Measurements from ENCODE around the gene SSTR3.
"Not testable (repeated sequence)": the region's sequence is repeated elsewhere in the genome, so short reads cannot be mapped to it uniquely, and the experiment has no call there.

Gene SSTR3

GRCh38 chr22:37209140-37209845, 3.0 kb downstream of the SSTR3 start:
- DNase-seq, result no peak

DNA sequence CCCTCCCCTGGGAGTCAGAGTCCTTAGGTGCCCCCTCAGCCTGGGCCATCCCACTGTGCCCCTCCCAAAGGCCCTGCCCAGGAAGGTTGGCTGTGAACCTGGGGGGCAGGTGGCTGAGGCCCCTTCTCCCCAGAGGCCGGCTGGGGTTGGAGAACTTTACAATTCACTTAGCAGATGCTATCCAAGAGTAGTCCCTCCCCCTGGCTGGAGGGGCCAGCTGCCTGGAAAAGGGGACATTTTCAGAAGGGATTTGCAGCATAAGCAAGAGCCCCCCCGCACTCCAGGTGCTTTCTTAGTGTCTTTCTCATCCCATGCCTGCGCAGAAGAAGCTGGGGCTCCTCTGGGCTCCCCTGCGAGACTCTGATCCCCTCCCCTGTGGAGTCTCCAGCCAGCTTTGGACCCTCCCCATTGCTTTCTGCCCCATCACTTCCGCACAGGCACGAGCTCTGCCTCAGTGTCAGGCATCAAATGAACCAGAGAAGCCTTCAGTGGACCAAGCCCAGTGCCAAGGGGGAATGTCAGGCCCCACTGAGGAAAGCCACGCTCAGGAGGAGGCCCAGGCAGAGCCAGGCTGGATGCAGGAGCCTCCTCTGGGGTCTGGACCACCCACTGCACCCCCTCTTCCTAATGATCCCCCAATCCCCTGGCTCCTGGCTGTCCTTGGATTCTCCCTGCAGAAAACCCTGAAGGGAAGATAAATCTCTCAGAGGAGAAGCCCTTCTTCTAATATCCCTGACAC, 3.7 kb downstream of the SSTR3 start:
- no peak for DNase-seq

GRCh38 chr22:37207981-37208380, 4.3 kb downstream of the SSTR3 start:
- no peak for DNase-seq

DNA sequence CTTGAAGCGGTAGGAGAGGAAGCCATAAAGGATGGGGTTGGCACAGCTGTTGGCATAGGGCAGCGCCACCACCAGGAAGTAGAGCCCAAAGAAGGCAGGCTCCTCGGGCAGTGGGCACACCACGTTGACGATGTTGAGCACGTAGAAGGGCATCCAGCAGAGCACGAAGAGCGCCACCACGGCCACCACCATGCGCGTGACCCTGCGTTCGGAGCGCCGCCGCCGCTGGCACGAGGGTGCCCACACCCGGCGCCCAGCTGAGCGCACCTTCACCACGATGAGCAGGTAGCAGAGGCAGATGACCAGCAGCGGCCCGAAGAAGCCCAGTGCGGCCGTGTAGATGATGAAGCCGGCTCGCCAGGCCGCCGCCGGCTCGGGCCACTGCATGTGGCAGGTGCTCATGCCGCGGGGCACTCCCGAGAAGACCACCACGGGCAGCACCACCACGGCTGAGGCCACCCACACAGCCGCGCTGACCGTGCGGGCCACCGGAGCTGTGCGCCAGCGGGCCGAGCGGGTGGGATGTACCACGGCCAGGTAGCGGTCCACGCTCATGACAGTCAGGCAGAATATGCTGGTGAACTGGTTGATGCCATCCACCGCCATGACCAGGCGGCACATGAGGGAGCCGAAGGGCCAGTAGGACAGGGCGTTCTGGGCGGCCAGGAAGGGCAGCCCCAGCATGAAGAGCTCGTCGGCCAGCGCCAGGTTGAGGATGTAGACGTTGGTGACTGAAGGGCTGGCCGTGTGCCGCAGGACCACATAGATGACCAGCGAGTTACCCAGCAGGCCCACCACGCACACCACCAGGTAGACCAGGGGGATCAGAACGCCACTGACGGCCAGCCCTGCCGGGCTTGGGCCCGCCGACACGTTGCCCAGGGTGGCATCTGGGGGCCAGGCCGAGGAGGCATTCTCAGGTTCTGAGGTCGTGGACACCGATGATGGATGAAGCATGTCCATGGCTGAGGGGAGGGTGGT, 5.1 kb downstream of the SSTR3 start:
- no peak for DNase-seq

- no peak for DNase-seq
These were observed 6.0 kb downstream of the SSTR3 start for GRCh38 chr22:37206118-37206840.

DNA sequence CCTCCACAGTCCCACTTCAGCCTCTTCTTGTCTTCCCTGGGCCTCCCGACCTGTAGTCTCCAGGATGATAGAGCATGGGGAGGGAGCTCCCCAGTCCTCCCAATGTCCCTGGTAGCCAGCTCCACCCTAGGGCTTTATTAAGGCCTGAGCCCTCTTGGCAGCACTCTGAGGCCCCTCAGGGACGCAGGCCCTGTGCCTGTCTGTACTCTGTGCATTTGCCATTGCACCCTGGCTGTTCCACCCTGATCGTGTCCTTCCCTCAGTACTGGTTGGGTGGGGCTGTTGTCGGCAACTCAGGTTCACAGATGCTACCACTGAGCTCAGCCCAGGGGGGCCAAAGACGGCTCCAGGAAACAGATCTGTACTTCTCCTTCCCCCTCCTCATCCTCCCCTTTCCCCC, 7.2 kb downstream of the SSTR3 start:
- no peak for DNase-seq

DNA sequence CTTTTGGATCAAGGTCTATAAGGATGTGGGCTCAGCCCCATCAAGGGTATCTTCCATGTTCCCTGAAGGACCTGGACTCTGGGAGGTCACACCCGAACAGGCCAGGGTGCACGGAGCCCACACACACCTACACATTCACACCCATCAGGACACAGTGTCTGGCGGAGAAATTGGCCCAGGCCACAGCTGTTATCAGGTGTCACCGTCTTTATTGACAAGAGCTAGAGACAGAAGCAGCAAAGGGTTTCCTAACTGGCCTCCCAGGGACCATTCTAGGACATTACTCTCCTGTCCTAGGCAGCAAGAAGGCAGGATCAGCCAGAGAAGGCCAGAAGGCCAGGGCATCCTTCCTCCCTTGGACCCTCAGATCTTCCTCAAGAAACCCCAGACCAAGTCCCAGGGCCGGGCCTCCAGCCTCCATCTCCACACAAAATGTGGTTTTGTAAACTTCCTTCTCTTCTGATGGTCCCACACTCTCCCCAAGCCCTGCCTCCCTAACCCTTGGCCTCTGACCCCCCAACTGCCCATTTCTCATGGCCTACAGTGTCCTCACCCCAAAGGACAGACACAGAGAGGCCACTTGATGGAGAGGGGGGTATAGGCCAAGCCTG, 8.1 kb downstream of the SSTR3 start:
- DNase-seq, result no peak

DNA sequence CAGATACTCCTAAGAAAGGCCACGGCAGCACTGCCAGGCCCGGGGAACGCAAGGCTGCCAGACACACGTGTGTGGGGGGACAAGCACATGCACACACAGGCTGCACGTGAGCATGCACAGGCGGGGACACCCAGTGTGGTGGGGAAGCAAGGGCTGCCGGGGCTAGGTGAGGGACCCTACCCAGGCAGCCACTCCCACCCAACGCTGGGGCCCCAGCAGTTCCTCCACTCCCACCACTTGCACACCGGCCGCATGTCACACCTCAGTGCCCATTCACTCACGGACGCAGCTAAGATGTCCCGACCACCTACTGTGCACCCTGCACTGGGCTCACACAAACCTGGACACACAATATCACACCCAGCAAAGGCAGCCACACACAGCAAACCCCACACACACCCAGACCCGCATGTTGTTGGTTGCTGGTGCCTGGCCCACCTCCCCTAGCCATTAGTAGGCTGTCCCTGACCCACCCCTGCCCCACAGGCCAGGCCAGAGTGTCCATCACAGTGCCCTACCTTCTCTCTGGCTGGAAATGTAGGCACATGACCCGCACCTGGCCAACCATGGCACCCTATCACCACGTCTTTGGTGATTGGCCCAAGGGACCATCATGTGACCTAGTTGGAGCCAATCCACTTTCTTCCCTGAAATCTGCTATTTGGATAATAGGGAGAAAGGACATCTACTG, 8.8 kb downstream of the SSTR3 start:
- no peak for DNase-seq

- no peak for DNase-seq
These were observed 9.6 kb downstream of the SSTR3 start for GRCh38 chr22:37202716-37203115.

- no peak for DNase-seq
These were observed 10.2 kb downstream of the SSTR3 start for GRCh38 chr22:37202001-37202555.

DNA sequence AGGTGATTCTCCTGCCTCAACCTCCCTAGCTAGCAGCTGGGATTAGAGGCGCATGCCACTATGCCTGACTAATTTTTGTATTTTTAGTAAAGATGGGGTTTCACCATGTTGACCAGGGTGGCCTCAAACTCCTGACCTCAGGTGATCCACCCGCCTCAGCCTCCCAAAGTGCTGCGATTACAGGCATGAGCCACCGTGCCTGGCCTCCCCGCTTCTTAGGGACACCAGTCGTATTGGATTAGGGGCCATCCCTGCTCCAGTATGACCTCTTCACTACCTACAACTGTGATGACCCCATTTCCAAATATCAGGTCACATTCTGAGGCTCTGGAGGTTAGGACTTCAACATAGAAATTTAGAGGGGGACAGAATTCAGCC, 10.8 kb downstream of the SSTR3 start:
- DNase-seq, result not testable (repeated sequence)

- no peak for DNase-seq
These were observed 12.5 kb downstream of the SSTR3 start for GRCh38 chr22:37199760-37200108.

DNA sequence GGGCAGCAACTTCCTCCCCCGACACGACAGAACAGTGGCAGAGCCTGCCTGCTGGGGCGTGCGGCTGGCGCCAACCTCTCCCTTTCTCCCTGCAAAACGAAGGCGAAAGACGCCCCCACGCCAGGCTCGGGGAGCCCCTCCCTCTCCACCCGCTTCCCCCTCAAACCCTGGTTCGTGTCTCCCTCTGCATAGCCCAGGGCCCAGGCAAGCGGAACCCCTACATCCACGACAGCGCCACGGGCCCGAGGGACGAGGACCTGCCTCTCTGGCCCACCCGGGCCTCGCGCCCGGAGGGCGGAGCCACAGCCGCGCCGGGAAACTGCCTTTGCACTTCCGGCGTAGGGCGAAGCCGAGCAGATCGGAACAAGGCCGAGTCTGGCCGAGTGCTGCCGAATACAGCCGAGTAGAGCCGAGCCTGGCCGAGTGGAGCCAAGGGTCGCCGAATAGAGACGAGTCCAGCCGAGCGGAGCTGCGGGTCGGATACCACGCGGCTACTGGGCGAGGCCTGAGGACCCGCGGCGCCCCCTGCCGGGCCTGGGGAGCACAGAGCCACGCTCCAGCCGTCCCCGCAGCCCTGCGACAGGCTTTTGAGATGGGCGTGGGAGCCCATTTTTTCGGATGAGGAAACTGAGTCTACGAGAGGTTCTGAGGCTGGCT, 13.0 kb downstream of the SSTR3 start:
- DNase-seq, result peak; percentile 100

GRCh38 chr22:37198258-37199102, 13.8 kb downstream of the SSTR3 start:
- peak; percentile 92 for DNase-seq

- DNase-seq, result peak; percentile 20
These were observed 14.6 kb downstream of the SSTR3 start for GRCh38 chr22:37197451-37198257.

- DNase-seq, result no peak
These were observed 15.5 kb downstream of the SSTR3 start for GRCh38 chr22:37196539-37197450.

DNA sequence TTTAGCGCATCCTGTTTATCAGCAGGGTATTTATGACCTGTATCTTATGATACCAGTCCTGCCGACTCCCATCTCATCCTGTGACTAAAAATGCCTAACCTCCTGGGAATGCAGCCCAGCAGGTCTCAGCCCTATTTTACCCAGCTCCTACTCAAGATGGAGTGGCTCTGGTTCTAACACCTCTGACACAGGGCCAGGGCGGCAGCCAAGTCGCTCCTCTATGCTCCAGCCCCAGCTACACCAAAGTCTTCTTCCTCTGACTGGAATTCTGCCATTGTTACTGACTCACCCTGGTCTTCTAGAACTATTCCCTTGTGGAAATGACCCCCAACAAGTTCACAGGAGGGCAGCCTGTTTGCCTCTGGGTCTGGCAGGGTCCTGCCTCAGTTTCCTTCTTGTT, 16.4 kb downstream of the SSTR3 start:
- no peak for DNase-seq

GRCh38 chr22:37194750-37195149, 17.5 kb downstream of the SSTR3 start:
- no peak for DNase-seq

All from activated CD4-positive, alpha-beta T cell treated with anti-CD3 and anti-CD28 coated beads, Interleukin-10, Interleukin-2, amounts not matched to agents 100 ng/mL and 50 ng/mL, durations not matched to agents 16 hours and 8 hours (primary cell).